ENCODE data around the gene CDH8. TPM values are rescaled to one million over a fixed set of nuclear protein-coding genes. Genes with fewer than 3 reads are reported as not detected.

CDH8 gene
- total and polyA plus RNA-seq, 2 of the 4 experiments (the other 2 are of a cell fraction), result not detected

DNA sequence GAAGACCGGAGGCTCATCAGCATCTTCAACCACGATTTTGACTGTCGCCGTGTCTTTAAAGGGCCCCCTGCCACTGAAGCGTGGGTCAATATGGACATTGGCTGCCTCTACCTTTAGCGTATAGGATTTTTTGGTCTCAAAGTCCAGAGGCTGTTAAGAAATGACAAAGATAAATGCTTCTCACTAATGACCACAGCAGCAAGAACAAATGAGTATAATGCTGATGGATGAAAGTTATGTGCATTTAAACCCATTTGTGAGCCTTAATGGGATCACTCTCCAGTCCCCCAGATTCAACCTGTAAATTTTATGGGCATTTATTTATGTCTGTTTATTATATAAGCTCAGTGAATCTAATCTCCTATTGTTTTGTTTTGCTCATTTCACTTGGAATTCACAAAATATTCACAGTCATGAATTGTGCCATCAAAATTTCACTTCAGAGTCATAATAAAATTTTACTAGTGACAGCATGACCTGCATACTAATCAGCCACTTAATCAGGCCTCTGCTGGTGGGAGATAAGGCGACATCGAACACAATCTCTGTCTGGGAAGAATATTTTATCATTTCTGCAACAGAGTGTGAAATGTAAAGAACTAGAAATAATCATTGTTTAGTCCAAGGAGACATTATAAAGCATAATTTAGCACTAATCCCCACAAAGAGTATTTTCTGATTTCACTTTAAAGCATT, 218.5 kb downstream of the CDH8 start:
- intact Hi-C loops (cut with micrococcal nuclease) (no loop called here), dilution Hi-C loops (cut with HindIII; ENCODE audit: low sequenced_read_pairs, unreplicated experiment) (no loop called here), in situ Hi-C loops (cut with MboI; ENCODE audit: low sequenced_read_pairs) (no loop called here)
- CTCF ChIA-PET, result no interaction called here
- no peak for TF ChIP-seq MAZ (IDR thresholded peaks at IDR 0.05; ENCODE audit: borderline replicate concordance, low read depth, low read length)
- no peak for TF ChIP-seq BHLHE40 (IDR thresholded peaks at IDR 0.05; ENCODE audit: low read depth, low read length)
- TF ChIP-seq SMC3 (IDR thresholded peaks at IDR 0.05; ENCODE audit: low read depth, low read length), result no peak
- TF ChIP-seq CEBPB (IDR thresholded peaks at IDR 0.05; ENCODE audit: low read depth, low read length), result no peak
- TF ChIP-seq RFX5 (IDR thresholded peaks at IDR 0.05; ENCODE audit: low read depth, low read length), result no peak
- TF ChIP-seq, protein P1, sequence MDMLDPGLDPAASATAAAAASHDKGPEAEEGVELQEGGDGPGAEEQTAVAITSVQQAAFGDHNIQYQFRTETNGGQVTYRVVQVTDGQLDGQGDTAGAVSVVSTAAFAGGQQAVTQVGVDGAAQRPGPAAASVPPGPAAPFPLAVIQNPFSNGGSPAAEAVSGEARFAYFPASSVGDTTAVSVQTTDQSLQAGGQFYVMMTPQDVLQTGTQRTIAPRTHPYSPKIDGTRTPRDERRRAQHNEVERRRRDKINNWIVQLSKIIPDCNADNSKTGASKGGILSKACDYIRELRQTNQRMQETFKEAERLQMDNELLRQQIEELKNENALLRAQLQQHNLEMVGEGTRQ (IDR thresholded peaks at IDR 0.05; ENCODE audit: low read depth, low read length), result no peak
- TF ChIP-seq FOS (IDR thresholded peaks at IDR 0.05; ENCODE audit: low read depth, low read length), result no peak
- TF ChIP-seq, protein P2, sequence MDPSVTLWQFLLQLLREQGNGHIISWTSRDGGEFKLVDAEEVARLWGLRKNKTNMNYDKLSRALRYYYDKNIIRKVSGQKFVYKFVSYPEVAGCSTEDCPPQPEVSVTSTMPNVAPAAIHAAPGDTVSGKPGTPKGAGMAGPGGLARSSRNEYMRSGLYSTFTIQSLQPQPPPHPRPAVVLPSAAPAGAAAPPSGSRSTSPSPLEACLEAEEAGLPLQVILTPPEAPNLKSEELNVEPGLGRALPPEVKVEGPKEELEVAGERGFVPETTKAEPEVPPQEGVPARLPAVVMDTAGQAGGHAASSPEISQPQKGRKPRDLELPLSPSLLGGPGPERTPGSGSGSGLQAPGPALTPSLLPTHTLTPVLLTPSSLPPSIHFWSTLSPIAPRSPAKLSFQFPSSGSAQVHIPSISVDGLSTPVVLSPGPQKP (IDR thresholded peaks at IDR 0.05; ENCODE audit: borderline replicate concordance, low read depth, low read length), result no peak
- no peak for TF ChIP-seq MAFK (IDR thresholded peaks at IDR 0.05; ENCODE audit: low read depth, low read length)
- no peak for TF ChIP-seq NFE2L2 (IDR thresholded peaks at IDR 0.05; ENCODE audit: low read depth, low read length)
- TF ChIP-seq CHD1 (IDR thresholded peaks at IDR 0.05; ENCODE audit: low read depth, low read length), result no peak
- TF ChIP-seq RAD21 (IDR thresholded peaks at IDR 0.05; ENCODE audit: low read length), result no peak
- TF ChIP-seq RCOR1 (IDR thresholded peaks at IDR 0.05; ENCODE audit: insufficient replicate concordance, low read length), result no peak
- no peak for DNase-seq
- no peak overlapping the region for H3K23ac ChIP-seq (ENCODE audit: low read depth, low read length)
- no peak overlapping the region for H3K9ac ChIP-seq (ENCODE audit: low read depth, low read length)
- H2BK5ac ChIP-seq (ENCODE audit: low read depth, low read length, poor library complexity, severe bottlenecking), result no peak overlapping the region
- H4K91ac ChIP-seq (ENCODE audit: insufficient read depth, low read depth, low read length), result no peak overlapping the region
- H3K56ac ChIP-seq (ENCODE audit: extremely low read depth, insufficient read depth, low read length), result no peak overlapping the region
- no peak overlapping the region for H3K14ac ChIP-seq (replicated peaks; ENCODE audit: low read depth, low read length)
- H4K5ac ChIP-seq (ENCODE audit: low read depth, low read length), result no peak overlapping the region
- no peaks in the 10 kb centered on the region for H3K27me3 ChIP-seq (ENCODE audit: control insufficient read depth, insufficient read depth, low read length)
- H2BK15ac ChIP-seq (ENCODE audit: low read depth, low read length), result no peak overlapping the region
- H3K4me3 ChIP-seq (ENCODE audit: insufficient read depth, low read depth, low read length), result no peak overlapping the region
- no peak overlapping the region for H2AK5ac ChIP-seq (ENCODE audit: low read depth, low read length)
- POLR2A ChIA-PET (ENCODE audit: unreplicated experiment), result no interaction called here
- H2AK9ac ChIP-seq (replicated peaks; ENCODE audit: low read depth, low read length, poor library complexity), result no peak overlapping the region
- no peak overlapping the region for H2AFZ ChIP-seq (replicated peaks; ENCODE audit: low read length, poor library complexity)
- H3K9me1 ChIP-seq (ENCODE audit: insufficient read depth, low read length), result no peaks in the 10 kb centered on the region
- no peak overlapping the region for H2BK20ac ChIP-seq (ENCODE audit: low read depth, low read length)
- no peaks in the 10 kb centered on the region for H3K79me1 ChIP-seq (ENCODE audit: low read depth in 1 of 2, low read length in 2 of 2)
- no peaks in the 10 kb centered on the region for H4K20me1 ChIP-seq (ENCODE audit: insufficient read depth, low read length)
- no peaks in the 10 kb centered on the region for H3K36me3 ChIP-seq (ENCODE audit: control insufficient read depth, insufficient read depth, low read length)
- no peak overlapping the region for H3K4me2 ChIP-seq (ENCODE audit: low read depth, low read length)
- H3K4me1 ChIP-seq (ENCODE audit: control insufficient read depth, insufficient read depth, low read length), result no peaks in the 10 kb centered on the region
- H3K18ac ChIP-seq (ENCODE audit: low read depth, low read length), result no peak overlapping the region
- H3K4ac ChIP-seq (ENCODE audit: low read depth, low read length), result no peak overlapping the region
- no peak overlapping the region for H2BK120ac ChIP-seq (ENCODE audit: low read depth, low read length)
- no peak for ATAC-seq (ENCODE audit: low read depth)
- no peak overlapping the region for H3K27ac ChIP-seq (ENCODE audit: insufficient read depth, low read length)
- BruUV-seq (replicated peaks), result no TSS peak
- 0 out of 2 replicates have a peak, but pooled peaks cover 4% of the 10 kb centered on the region for H3K9me3 ChIP-seq (ENCODE audit: control insufficient read depth, insufficient read depth, low read length)
- H4K8ac ChIP-seq (ENCODE audit: low read depth in 2 of 2, low read length in 2 of 2), result no peak overlapping the region
- WGBS, 2 experiments (ENCODE audit: extremely low coverage in 2 of 2, insufficient read length in 1 of 2), result 84% methylated on average over 2 of the region's 8 CpGs; no CpG with 5 or more reads in 1 of the 2 experiments
